Activated CD4-positive, CD25-positive, alpha-beta regulatory T cell (primary cell): Measurements from ENCODE around the gene TRIM63.

Source experiments
- DNase-seq, 4 experiments: peaks; one replicate each; lab custom pipeline; 2025; lab: John Stamatoyannopoulos, UW

TRIM63 gene

DNA sequence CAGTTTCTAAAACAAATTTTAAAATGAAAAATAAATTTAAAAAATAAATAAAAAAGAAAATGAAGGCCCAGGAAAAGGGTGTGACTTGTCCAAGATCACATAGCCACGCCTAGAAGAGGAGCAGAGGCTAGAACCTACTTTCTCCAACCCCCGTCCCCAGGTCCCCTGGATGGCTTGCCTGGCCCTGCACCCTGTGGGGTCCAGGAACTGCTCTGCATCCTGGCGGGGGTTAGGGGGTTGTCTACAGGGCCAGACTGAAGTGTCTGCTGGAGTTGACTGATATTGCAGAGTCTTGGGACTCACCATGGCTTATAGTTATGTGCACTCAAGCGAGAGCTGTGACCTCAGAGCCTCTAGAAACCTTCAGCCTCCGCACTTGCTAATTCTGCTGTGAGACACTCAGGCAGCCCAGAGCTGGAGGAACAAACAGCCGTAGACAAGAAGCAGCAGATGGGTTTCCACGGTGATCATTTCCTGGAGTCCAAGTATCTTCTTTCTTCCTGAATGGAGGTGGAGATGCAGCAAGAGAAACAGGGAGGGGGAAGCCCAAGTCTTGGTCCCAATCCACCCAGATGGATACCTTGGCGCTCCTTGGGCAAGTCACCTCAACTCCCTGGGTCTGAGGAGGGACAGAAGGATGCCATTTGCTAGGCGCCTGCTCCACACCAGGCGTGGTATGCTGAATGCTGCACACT is 51.0 kb downstream of the TRIM63 start:
- DNase-seq: no peak

DNA sequence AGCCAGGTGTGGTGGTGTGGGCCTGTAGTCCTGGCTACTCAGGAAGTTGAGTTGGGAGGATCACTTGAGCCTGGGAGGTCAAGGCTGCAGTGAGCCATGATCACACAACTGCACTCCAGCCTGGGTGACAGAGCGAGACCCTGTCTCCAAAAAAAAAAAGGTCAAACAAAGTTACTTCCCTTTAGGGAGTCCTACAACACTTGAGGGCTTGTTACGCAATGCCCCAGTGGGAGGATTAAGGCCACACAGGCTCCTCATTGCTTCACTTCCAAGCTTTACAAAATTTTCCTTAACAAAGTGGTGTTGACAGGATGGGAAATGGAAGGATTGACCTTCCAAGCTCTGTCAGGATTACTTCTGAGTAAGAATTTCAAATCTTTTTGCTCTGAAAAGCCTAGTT is 52.1 kb downstream of the TRIM63 start:
- no peak for DNase-seq

DNA sequence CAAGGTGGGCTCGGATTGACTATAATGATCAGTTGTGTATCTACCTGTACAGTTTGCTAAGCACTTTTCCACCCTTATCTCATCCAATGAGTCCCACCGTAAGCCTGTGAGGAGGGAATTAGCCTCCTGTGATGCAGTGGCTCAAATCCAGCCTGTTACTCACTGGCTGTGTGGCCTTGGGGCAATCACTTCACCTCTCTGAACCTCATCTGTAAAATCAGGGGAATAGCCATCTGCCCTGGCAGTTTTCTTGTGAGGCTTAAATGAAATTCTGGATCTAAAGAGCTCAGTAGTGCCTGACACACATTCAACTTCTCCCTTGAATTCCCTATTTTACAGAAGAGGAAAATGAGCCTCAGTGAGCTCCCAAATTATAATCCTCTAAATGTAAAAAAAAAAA is 53.3 kb downstream of the TRIM63 start:
- no peak for DNase-seq

DNA sequence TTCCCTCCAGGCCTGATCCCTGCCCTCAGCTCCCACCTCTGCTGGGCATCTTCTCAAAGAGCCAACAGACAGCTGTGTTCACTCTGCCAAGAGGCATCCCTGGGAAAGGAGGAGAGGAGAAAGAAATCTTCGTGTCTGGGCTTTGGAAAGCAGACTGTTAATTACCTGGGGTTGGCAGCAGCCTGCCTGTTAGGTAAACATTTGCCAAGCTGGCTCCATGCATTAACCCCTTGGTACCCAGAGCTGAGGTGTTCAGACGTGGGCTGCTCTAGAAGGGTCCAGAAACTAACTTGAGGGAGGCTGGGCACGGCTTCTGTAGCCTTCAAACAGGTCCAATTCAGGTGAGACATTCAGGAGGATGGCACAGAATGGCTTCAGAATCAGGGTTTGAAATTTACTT is 54.6 kb downstream of the TRIM63 start:
- DNase-seq: no peak

DNA sequence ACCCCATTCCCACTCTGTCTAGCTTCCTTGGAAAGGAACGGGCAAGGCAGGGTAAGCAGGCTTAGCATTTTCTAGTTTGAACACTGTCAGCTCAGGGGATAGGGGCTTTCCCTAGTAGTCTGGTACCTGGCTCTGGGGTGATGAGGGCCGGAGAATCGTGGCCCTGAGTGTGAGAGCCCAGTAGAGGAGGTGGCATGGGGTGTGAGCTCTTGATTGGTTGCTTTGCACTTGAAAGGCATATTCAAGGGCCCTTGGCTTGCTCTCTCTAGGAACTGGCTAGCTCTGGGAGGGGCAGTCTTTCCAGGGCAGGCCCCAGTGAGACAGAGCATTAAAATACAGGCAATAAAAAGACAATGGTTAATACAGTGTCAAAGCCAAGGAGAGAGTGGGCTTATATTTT is 56.6 kb downstream of the TRIM63 start:
- no peak for DNase-seq

DNA sequence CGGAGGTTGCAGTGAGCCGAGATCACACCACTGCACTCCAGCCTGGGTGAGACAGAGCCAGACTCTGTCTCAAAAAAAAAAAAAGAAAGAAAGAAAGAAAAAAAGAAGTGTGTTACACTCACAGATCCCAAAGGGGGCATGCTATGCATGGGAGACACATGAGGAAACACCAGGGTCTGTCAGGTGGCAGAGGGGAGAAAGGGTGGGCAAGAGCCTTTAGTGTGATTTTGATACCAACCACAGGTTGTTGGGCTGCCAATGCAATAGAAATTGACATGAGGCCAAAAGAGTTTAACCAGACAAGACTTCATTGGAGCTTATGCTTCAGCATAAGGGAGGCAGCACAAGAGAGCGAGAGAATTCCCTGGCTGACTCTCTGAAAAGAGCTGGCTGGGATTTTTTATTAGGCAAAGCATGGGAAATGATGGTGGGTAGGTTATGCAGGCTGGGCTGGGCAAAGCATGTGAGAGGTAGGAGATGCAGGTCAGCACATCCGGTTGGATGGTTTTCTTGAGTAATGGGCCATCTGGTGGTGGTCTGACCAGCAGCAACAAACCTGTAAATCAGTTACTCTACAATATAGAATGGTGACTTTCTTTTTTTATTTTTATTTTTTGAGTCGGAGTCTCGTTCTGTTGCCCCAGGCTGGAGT is 57.5 kb downstream of the TRIM63 start:
- no peak for DNase-seq

DNA sequence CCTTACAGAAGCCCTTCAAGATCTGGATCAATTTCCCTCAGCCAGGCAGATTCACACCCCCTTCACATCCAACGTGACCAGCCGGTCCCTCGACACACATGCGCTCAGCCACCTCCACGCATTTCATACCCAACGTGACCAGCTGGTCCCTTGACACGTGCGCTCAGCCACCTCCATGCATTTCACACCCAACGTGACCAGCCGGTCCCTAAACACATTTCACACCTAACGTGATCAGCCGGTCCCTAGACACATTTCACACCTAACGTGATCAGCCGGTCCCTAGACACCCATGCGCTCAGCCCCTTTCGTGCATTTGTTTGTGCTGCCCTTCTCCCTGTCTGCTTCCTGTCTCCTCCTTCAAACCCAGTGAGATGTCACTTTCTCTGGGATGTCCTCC is 60.7 kb downstream of the TRIM63 start:
- DNase-seq: no peak

DNA sequence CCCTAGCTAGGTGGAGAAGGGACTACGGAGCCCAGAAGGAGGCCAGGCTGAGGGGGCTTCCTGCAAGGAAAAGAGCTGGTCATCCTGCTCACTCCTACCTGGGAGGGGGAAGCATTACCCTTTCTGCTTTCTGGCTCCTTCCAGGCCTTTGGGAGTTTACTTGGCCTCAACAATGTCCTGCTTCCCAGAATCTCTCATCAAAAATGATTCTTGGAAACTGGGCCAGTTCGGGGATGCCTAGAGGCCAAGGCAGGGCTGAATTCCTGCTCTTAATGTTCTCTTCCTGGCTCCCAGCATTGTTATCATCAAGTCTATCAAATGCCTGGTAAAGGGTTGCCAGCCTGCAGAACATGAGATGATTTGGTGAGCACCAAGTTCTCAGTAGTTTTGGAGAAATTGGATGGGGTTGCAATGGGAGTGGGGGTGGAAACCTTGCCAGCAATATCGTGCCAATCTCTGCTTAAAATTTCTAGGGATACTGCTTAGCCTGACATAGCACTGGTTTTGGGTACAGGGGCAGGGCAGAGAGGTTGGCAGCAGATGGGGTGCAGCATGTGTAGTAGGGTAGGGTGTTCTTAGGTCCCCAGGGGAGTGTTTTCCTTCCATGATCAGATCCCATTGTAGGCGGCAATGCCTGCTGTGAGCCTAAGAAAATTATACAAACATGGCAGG is 61.9 kb downstream of the TRIM63 start:
- no peak for DNase-seq

DNA sequence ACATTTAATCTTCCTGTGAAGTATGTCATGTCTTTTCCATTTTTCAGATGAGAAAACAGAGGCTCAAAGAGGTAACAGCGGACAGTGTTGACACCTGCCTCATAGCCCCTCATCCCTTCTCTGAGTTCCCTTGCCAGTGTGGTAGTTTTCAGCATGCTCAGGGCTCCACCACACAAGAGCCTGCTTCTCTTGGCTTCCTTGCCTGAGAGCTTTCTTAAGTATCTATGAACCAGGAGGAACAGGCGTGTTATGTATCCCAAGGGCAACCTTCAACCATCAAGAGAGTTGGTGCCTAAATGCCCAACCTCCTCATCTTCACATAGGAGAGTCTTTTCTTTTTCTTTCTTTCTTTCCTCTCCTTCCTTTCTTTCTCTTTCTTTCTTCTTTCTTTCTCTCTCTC is 63.7 kb downstream of the TRIM63 start:
- DNase-seq: no peak

DNA sequence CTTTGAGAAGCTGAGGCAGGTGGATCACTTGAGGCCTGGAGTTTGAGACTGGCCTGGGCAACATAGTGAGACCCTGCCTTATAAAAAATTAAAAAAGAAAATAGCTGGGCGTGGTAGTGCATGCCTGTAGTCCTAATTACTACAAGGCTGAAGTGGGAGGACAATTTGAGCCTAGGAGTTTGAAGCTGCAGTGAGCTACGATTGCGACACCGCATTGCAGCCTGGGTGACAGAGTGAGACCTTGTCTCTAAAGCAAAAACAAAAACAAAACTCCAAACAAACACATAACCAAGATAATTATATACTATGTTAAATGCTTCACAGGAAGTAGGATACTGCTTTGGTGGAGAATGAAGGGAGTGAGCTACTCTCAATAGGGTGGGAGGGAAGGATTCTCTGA is 64.2 kb downstream of the TRIM63 start:
- no peak for DNase-seq
